Myocyte (in vitro differentiated cells): Measurements from ENCODE around the gene ASTN1. TPM values are rescaled to one million over a fixed set of nuclear protein-coding genes. Genes with fewer than 3 reads are reported as not detected.
"Not testable (repeated sequence)": the region's sequence is repeated elsewhere in the genome, so short reads cannot be mapped to it uniquely, and the experiment has no call there.

ENCODE experiments used
- DNase-seq: peaks from one replicate; pipeline ENCODE4 v3.0.0-alpha.2; 2012; ENCODE audit warnings: low read depth
- total RNA-seq: library from RNA; depleted of rRNA; stranded (reverse); fragments of >200 nt; gene quantifications from 2 replicates; pipeline ENCODE4 v1.2.3, GENCODE V29; 2014

Gene ASTN1
- total RNA-seq, 1 donor from 2014 or later, result not detected

- DNase-seq, result no peak
Observed at GRCh38 chr1:177106614-177107365, 57.7 kb downstream of the ASTN1 start.

GRCh38 chr1:177106196-177106595 lies 58.3 kb downstream of the ASTN1 start:
- DNase-seq, result no peak

- DNase-seq, result no peak
Observed at GRCh38 chr1:177103005-177103852, 61.3 kb downstream of the ASTN1 start.

- no peak for DNase-seq
Observed at GRCh38 chr1:177092001-177092400, 72.5 kb downstream of the ASTN1 start.

- DNase-seq, result no peak
Observed at GRCh38 chr1:177091040-177091439, 73.5 kb downstream of the ASTN1 start.

- DNase-seq, result no peak
Observed at GRCh38 chr1:177088966-177089365, 75.5 kb downstream of the ASTN1 start.

- no peak for DNase-seq
Observed at GRCh38 chr1:177082855-177083693, 81.4 kb downstream of the ASTN1 start.

- no peak for DNase-seq
Observed at GRCh38 chr1:177080564-177080963, 83.9 kb downstream of the ASTN1 start.

GRCh38 chr1:177077734-177078499 lies 86.6 kb downstream of the ASTN1 start:
- DNase-seq, result no peak

GRCh38 chr1:177077006-177077405 lies 87.5 kb downstream of the ASTN1 start:
- DNase-seq, result no peak

GRCh38 chr1:177074811-177075210 lies 89.7 kb downstream of the ASTN1 start:
- DNase-seq, result not testable (repeated sequence)

- no peak for DNase-seq
Observed at GRCh38 chr1:177069490-177069889, 95.0 kb downstream of the ASTN1 start.

GRCh38 chr1:177067752-177068410 lies 96.6 kb downstream of the ASTN1 start:
- no peak for DNase-seq

- DNase-seq, result no peak
Observed at GRCh38 chr1:177065430-177065829, 99.1 kb downstream of the ASTN1 start.

GRCh38 chr1:177063648-177064047 lies 100.9 kb downstream of the ASTN1 start:
- DNase-seq, result no peak

GRCh38 chr1:177054542-177054941 lies 110.0 kb downstream of the ASTN1 start:
- DNase-seq, result peak; percentile 3

- peak; percentile 2 for DNase-seq
Observed at GRCh38 chr1:177053648-177054047, 110.9 kb downstream of the ASTN1 start.

- DNase-seq, result no peak
Observed at GRCh38 chr1:177048314-177049069, 116.0 kb downstream of the ASTN1 start.

GRCh38 chr1:177045151-177045550 lies 119.4 kb downstream of the ASTN1 start:
- no peak for DNase-seq
